CD4-positive, alpha-beta T cell (primary cell): ENCODE results near the gene RANBP10. TPM values are rescaled to one million over a fixed set of nuclear protein-coding genes. Genes with fewer than 3 reads are reported as not detected.

Experiments
- ATAC-seq: fragments of 200-7000 bp; cut with Tn5 transposase; one replicate; pipeline ENCODE4 v1.10.0; 2022; ENCODE audit warnings: mild to moderate bottlenecking; ENCODE audit not compliant: poor library complexity
- CTCF ChIA-PET: fragments of 350-600 bp; sonication (Branson Sonifier 250); formaldehyde crosslinking; loops from one replicate; lab custom pipeline; 2021; ENCODE audit warnings: antibody characterized with exemption, inconsistent platforms; lab: Charles Lee
- POLR2A ChIA-PET: fragments of 350-600 bp; sonication (Branson Sonifier 250); formaldehyde crosslinking; loops from one replicate; lab custom pipeline; 2021; ENCODE audit warnings: antibody characterized with exemption, inconsistent platforms; lab: Charles Lee
- DNase-seq, 14 experiments: peaks; one replicate each; pipeline ENCODE4 v3.0.0-alpha.2; 2013 to 2020; ENCODE audit warnings: mixed read lengths in 2 of 14
- H3K27ac ChIP-seq, 2 donors: one replicate each; pipeline versions ENCODE4 v1.5.1 to v1.7.0; 2013; ENCODE audit warnings: low read length in 2 of 2, low read depth in 1 of 2, mild to moderate bottlenecking in 1 of 2
- H3K27me3 ChIP-seq, 2 experiments: 1 replicate in 1 of 2; 2 replicates in 1 of 2; pipeline versions ENCODE4 v1.6.1 to v1.7.0; 2013; ENCODE audit warnings: low read length in 2 of 2, control low read depth in 1 of 2, mild to moderate bottlenecking in 1 of 2, moderate library complexity in 1 of 2; ENCODE audit not compliant: insufficient read depth in 2 of 2, control insufficient read depth in 1 of 2
- H3K36me3 ChIP-seq: one replicate; pipeline ENCODE4 v1.6.1; 2013; ENCODE audit warnings: low read length, control low read depth; ENCODE audit not compliant: insufficient read depth
- H3K4me1 ChIP-seq: one replicate; pipeline ENCODE4 v1.6.1; 2013; ENCODE audit warnings: low read length, control low read depth; ENCODE audit not compliant: insufficient read depth
- H3K4me3 ChIP-seq: one replicate; pipeline ENCODE4 v1.5.1; 2013; ENCODE audit warnings: mild to moderate bottlenecking, low read length, moderate library complexity
- H3K9me3 ChIP-seq, 2 experiments: 1 replicate in 1 of 2; 2 replicates in 1 of 2; pipeline versions ENCODE4 v1.6.1 to v1.7.0; 2013; ENCODE audit warnings: low read length in 2 of 2, mild to moderate bottlenecking in 2 of 2, control low read depth in 1 of 2, moderate library complexity in 1 of 2; ENCODE audit not compliant: control insufficient read depth in 1 of 2, insufficient read depth in 1 of 2
- H3K27ac Mint-ChIP-seq: one replicate; pipeline ENCODE4 v1.8.0; 2020; ENCODE audit warnings: mixed read lengths
- H3K27me3 Mint-ChIP-seq: one replicate; pipeline ENCODE4 v1.8.0; 2021; ENCODE audit warnings: mixed read lengths
- H3K36me3 Mint-ChIP-seq: one replicate; pipeline ENCODE4 v1.8.0; 2021; ENCODE audit warnings: low read depth, mixed read lengths
- H3K4me1 Mint-ChIP-seq: one replicate; pipeline ENCODE4 v1.8.0; 2021; ENCODE audit warnings: low read depth, mixed read lengths
- H3K4me3 Mint-ChIP-seq: one replicate; pipeline ENCODE4 v1.8.0; 2020; ENCODE audit warnings: mild to moderate bottlenecking, mixed read lengths
- H3K9me3 Mint-ChIP-seq: one replicate; pipeline ENCODE4 v1.8.0; 2020; ENCODE audit warnings: mixed read lengths
- CTCF ChIP-seq: fragments of 200-600 bp; IDR thresholded peaks from one replicate; pipeline ENCODE4 v1.8.0; 2022; ENCODE audit warnings: antibody characterized with exemption, mild to moderate bottlenecking
- intact Hi-C, 2 experiments: fragments of 100-400 bp; cut with DNase I in 1 of 2; cut with micrococcal nuclease in 1 of 2; formaldehyde crosslinking; loops; one replicate each; pipeline versions ENCODE4 v1.15.1 to v1.9.0; 2023 to 2025; cut with DNase I, micrococcal nuclease
- total RNA-seq, 174 experiments: library from RNA in 2 of 174; stranded (reverse) in 2 of 174; gene quantifications; one replicate each; pipeline ENCODE4 v1.2.3 and lab custom pipeline; 2021 to 2026

The RANBP10 gene
- total RNA-seq, 2 experiments from 2014 or later: 12.0 to 13.6 TPM

DNA sequence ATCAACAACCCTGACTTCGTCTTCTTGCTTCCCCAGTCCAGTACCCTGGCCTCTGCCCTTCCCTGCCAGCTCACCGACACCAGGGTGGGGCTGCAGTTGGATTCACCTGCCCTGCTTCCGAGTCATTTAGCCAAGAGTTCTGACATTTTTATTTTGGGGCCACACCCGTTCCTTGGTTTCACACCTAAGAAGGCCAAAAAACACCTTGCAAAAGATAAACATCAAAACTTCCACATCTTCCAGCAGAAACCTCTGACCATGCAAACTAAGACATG is 45.5 kb downstream of the RANBP10 start:
- H3K4me1 ChIP-seq: peaks cover 10% of the 10 kb centered on the region
- H3K9me3 Mint-ChIP-seq: no peaks in the 10 kb centered on the region
- TF ChIP-seq CTCF: no peak
- CTCF ChIA-PET: no interaction called here
- intact Hi-C loops: no loop called here
- H3K9me3 ChIP-seq: no peaks in the 10 kb centered on the region
- DNase-seq (no peak), ATAC-seq (no peak)
- H3K27me3 Mint-ChIP-seq: no peaks in the 10 kb centered on the region
- H3K4me3 ChIP-seq: no peak overlapping the region
- peaks cover 39% of the 10 kb centered on the region for H3K36me3 Mint-ChIP-seq
- no peak overlapping the region for H3K27ac ChIP-seq
- H3K4me1 Mint-ChIP-seq: peaks cover 14% of the 10 kb centered on the region
- peak overlapping the region; percentile 70 for H3K27ac Mint-ChIP-seq
- POLR2A ChIA-PET: no interaction called here
- H3K4me3 Mint-ChIP-seq: no peak overlapping the region
- H3K36me3 ChIP-seq: peaks cover 26% of the 10 kb centered on the region
- no peaks in the 10 kb centered on the region for H3K27me3 ChIP-seq

- POLR2A ChIA-PET: no interaction called here
- Mint-ChIP-seq H3K9me3 (no peaks in the 10 kb centered on the region), H3K4me3 (no peak overlapping the region), H3K4me1 (peaks cover 14% of the 10 kb centered on the region), H3K27ac (peak overlapping the region; percentile 70), H3K36me3 (peaks cover 40% of the 10 kb centered on the region), H3K27me3 (no peaks in the 10 kb centered on the region)
- Histone ChIP-seq H3K36me3 (peaks cover 26% of the 10 kb centered on the region), H3K27me3 (no peaks in the 10 kb centered on the region), H3K9me3 (no peaks in the 10 kb centered on the region), H3K4me3 (no peak overlapping the region), H3K27ac (no peak overlapping the region), H3K4me1 (peaks cover 10% of the 10 kb centered on the region)
- CTCF ChIA-PET: no interaction called here
- intact Hi-C loops: no loop called here
- ATAC-seq (peak; percentile 46), DNase-seq (no peak)
- no peak for TF ChIP-seq CTCF
Measured at GRCh38 chr16:67760206-67760955, 46.0 kb downstream of the RANBP10 start.

- H3K4me3 Mint-ChIP-seq: no peak overlapping the region
- Histone ChIP-seq H3K9me3 (no peaks in the 10 kb centered on the region), H3K4me3 (no peak overlapping the region), H3K27me3 (no peaks in the 10 kb centered on the region), H3K27ac (no peak overlapping the region), H3K36me3 (peaks cover 26% of the 10 kb centered on the region), H3K4me1 (peaks cover 10% of the 10 kb centered on the region)
- ChIA-PET POLR2A (no interaction called here), CTCF (no interaction called here)
- ATAC-seq: no peak
- TF ChIP-seq CTCF: no peak
- intact Hi-C loops: no loop called here
- no peaks in the 10 kb centered on the region for H3K9me3 Mint-ChIP-seq
- H3K36me3 Mint-ChIP-seq: peaks cover 38% of the 10 kb centered on the region
- H3K4me1 Mint-ChIP-seq: peaks cover 14% of the 10 kb centered on the region
- H3K27me3 Mint-ChIP-seq: no peaks in the 10 kb centered on the region
- no peak overlapping the region for H3K27ac Mint-ChIP-seq
- DNase-seq: no peak
Measured at GRCh38 chr16:67758966-67759365, 47.4 kb downstream of the RANBP10 start.
